NCI-H1048 (cell line): ENCODE results near the gene HEBP1.

Experiments used
- DNase-seq: peaks from one replicate; lab custom pipeline; 2025; lab: John Stamatoyannopoulos, UW

The HEBP1 gene

DNA sequence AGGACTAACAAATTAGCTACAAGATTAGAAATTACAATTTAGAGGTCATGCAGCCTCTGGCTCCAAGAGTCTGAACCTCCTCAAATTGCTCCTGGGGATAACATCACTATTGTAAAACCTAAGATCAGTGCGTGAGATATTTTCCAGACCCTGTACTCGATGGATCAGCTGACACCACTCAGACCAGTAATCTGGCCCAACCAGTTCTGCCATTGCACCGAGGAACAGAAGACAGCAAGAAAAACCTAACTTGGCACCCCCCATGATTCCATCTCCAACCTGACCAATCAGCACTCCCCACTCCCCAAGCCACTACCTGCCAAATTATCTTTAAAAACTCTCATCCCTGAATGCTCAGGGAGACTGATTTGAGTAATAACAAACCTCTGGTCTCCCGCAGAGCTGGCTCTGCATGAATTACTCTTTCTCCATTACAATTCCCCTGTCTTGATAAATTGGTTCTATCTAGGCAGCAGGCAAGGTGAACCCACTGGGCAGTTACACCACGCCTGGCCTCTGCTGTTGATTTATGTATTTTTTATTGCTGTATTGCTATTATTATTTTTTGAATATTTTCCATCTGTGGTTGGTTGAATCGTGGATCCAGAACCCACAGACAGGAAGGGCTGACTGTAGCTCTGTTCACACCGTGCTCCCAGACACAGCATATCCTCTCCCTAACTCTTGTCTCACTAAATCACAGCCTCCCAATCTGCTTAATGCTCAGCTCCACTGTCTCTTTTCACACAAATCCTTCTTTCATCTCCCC, 9.2 kb downstream of the HEBP1 start:
- DNase-seq = no peak

DNA sequence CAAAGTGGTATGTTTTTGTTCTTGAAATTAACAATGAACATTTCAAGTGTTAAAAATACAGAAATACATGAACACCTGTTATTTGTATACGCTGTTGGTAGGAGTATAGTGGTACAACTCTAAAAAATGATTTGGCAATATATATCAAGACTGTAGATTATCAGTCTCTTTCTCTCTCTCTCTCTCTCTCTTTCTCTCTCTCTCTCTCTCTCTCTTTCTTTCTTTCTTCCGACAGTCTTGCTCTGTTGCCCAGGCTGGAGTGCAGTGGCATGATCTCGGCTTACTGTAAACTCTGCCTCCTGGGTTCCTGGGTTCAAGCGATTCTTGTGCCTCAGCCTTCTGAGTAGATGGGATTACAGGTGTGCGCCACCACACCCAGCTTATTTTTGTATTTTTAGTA, 12.6 kb downstream of the HEBP1 start:
- no peak for DNase-seq

- no peak for DNase-seq
These were observed 13.2 kb downstream of the HEBP1 start for GRCh38 chr12:12986775-12987331.

DNA sequence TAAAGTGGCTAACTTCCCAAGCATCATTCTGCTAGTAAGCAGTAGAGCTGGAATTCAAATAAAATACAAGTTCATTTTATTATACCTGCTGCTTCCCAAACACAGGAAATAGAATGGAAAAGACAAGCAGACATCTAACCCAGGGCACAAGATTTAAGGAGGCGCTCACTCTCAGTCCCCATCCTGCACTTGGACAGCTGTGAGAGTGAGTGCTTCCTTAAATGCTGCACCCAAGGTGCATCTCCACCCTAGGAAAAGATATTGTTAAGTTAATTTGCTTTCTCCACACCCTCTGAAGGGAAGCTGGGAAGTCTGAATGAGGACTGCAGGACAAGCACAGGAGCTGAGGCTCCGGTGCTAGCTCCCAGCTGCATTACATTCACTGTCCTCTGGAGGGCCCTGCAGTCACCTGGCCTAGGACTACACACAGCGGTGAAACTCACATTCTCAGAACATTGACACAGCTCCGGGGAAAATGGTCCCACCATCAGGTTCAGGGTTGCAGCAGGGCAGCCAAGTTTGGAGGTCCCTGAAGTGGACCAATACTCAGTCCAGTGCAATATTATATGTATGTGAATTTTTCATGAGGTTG, 14.2 kb downstream of the HEBP1 start:
- DNase-seq = no peak

GRCh38 chr12:12984149-12984548, 15.9 kb downstream of the HEBP1 start:
- DNase-seq = no peak

- DNase-seq = peak; percentile 22
These were observed 16.5 kb downstream of the HEBP1 start for GRCh38 chr12:12983420-12984035.

- no peak for DNase-seq
These were observed 17.7 kb downstream of the HEBP1 start for GRCh38 chr12:12982331-12982730.

- DNase-seq = no peak
These were observed 20.3 kb downstream of the HEBP1 start for GRCh38 chr12:12979731-12980259.

DNA sequence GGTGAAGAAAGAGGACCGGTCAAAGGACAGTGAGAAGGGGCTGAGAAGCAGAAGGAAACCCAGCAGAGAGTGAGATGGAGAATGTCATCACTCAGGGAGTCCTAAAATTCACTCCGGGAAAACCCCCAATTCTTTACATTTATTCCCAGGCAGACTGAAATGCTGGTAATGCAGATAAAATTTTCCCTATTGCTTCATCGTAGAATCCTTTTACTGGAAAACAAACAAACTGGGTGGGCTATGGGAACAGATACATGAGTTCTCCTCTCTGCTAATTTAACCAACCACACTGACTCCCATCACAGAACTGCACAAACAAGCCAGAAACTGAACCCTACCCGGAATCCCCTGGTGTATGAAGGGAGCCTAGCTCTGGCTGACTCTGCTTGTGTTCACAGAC, 20.9 kb downstream of the HEBP1 start:
- no peak for DNase-seq

DNA sequence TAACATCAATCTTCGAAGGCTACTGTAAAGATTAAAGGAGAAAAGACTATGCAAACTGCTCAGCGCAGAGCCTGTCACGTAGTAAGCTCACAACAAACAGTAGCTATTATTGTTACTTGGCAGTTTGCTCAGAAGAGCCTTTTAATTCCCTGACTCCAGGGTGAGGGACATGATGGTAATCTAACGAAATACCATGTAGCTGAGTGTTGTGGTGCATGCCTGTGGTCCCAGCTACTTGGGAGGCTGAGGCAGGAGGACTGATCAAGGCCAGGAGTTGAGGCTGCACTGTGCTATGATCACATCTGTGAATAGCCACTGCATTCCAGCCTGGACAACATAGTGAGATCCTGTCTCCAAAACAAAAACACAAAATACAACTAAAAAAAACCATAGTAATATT, 22.8 kb downstream of the HEBP1 start:
- no peak for DNase-seq

DNA sequence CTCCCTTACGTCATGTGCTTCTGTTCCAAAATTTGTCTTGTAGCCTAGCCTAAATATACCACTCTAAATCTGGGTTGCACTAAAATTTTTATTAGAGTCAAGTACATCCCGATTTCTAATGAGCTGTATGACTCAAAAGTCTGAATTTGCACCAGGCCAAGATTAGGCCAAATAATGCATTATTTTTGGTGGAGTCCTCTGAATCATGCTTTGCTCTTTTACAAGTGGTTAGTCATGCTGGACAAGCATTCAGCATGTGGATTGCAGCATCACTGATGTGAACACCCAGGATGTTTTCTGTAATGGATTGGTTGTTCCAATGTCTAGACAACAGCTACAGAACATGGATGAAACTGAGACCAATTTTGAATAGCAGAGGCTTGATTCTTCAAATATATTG, 23.7 kb downstream of the HEBP1 start:
- DNase-seq = no peak

GRCh38 chr12:12975322-12976077, 24.6 kb downstream of the HEBP1 start:
- DNase-seq = no peak

DNA sequence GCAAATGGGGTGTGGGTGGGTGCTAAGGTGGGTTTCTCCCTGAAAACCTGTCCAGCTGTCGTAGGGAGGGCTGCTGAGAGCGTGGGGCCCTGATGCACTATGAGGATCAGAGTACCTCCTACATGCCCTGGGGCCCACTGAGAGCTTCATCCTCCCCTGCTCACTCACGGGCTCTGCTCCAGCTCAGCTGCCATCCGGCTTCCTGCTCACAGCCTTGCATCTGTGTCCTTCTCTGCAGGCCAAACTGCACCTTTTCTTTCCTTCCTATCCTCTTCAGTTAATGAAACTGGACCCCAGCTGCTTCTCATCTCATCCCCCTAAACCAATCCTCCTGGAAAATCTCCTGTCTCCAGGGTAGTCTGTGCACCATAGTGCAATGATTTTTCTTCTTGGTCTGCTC, 25.9 kb downstream of the HEBP1 start:
- no peak for DNase-seq

GRCh38 chr12:12973019-12973418, 27.0 kb downstream of the HEBP1 start:
- DNase-seq = no peak

DNA sequence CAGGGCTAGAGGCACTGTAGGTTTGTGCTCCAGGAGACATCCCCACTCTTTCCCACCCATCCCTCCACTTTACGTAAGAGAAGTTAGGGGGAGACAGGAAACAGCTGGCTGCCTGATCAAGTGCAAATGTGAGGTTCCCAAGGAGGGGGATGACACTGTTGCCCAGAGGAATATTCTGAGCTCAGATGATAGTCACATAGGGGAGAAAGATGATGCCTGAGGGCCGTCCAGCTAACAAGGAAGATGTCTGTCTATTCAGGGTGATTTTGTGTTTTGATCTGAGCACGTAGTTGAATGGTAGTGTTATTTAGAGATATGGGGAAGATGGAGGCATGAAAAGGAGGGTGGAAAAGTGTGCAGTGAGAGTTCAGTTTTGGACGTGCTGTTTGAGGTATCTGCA, 34.2 kb downstream of the HEBP1 start:
- DNase-seq = no peak

- no peak for DNase-seq
These were observed 35.8 kb downstream of the HEBP1 start for GRCh38 chr12:12964255-12964654.

DNA sequence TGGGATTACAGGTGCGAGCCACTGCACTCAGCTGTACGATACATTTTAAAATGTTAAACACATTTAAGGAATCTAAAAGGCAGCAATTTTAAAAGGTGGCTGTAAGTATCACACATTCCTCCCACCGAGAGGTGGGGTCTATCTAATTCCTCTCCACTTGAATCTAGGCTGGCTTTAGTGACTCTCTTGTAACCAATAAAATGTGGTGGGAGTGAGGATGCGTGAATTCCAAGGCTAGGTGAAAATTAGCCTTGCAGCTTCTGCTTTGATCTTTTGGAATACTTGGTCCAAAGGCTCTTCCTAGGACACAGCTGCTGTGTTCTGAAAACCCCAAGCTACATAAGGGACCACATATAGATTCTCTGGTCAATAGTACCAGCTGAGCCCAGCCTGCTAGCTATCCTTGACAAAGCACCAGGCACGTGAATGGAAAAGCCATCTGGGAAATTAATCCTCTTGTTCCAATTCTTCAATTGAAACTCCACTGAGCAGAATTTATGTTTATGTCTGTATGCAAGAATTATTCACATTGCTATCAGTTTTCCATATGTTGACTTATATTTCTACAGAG, 39.3 kb downstream of the HEBP1 start:
- no peak for DNase-seq

DNA sequence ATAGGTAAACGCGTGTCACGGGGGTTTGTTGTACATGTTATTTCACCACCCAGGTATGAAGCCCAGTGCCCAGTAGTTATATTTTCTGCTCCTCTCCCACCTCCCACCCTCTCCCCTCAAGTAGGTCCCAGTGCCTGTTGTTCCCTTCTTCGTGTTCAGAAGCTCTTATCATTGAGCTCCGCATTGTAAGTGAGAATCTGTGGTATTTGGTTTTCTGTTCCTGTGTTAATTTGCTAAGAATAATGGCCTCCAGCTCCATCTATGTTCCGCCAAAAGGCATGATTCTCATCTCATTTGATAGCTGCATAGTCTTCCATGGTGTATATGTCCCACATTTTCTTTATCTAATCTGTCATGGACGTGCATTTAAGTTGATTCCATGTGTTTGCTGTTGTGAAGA, 41.2 kb downstream of the HEBP1 start:
- no peak for DNase-seq

- DNase-seq = no peak
These were observed 45.0 kb downstream of the HEBP1 start for GRCh38 chr12:12954878-12955625.

GRCh38 chr12:12954356-12954755, 45.7 kb downstream of the HEBP1 start:
- no peak for DNase-seq

- DNase-seq = no peak
These were observed 48.0 kb downstream of the HEBP1 start, which contains the start of gene GPRC5D for GRCh38 chr12:12952036-12952435. GPRC5D (minus strand) TSS chr12:12952170; CDS start chr12:12950384, 1,786 bp downstream.
